OCI-LY7 (cell line): ENCODE measurements around the gene CCNK. TPM values are rescaled to one million over a fixed set of nuclear protein-coding genes. Genes with fewer than 3 reads are reported as not detected.

Experiments
- BruUV-seq: library from RNA; stranded (reverse); fragments of 400-500 nt; replicated peaks from 2 replicates; lab custom pipeline; 2021; lab: Mats Ljungman, UMichigan
- CTCF ChIA-PET: fragments of 300-600 bp; sonication (Branson Sonifier 250); formaldehyde crosslinking; loops from one replicate; lab custom pipeline; 2022; ENCODE audit warnings: antibody characterized with exemption; ENCODE audit not compliant: unreplicated experiment; lab: Charles Lee
- POLR2A ChIA-PET: fragments of 300-600 bp; sonication (Branson Sonifier 250); formaldehyde crosslinking; loops from one replicate; lab custom pipeline; 2022; ENCODE audit warnings: antibody characterized with exemption; lab: Charles Lee
- DNase-seq: peaks from one replicate; pipeline ENCODE4 v3.0.0-alpha.2; 2015; ENCODE audit warnings: low spot score
- H2AFZ ChIP-seq: fragments of 200-600 bp; sonication (generic), shearing (Covaris generic); 2 replicates; pipeline ENCODE4 v1.6.1; 2014; ENCODE audit warnings: mild to moderate bottlenecking, antibody characterized with exemption, low read length, moderate library complexity
- H3K27ac ChIP-seq: fragments of 200-600 bp; sonication (generic); 2 replicates; pipeline ENCODE4 v1.5.1; 2014; ENCODE audit warnings: mixed run types, low read depth, mild to moderate bottlenecking, moderate library complexity, low read length, inconsistent platforms; ENCODE audit not compliant: poor library complexity, severe bottlenecking
- H3K36me3 ChIP-seq: fragments of 200-600 bp; sonication (generic); 2 replicates; pipeline ENCODE4 v1.6.1; 2014; ENCODE audit warnings: mild to moderate bottlenecking, antibody characterized with exemption, low read length, moderate library complexity, mixed read lengths; ENCODE audit not compliant: insufficient read depth
- H3K4me1 ChIP-seq: fragments of 200-600 bp; sonication (generic); 2 replicates; pipeline ENCODE4 v1.5.1; 2014; ENCODE audit warnings: mild to moderate bottlenecking, low read length; ENCODE audit not compliant: insufficient read depth, poor library complexity, severe bottlenecking
- H3K4me2 ChIP-seq: fragments of 200-600 bp; sonication (generic); 2 replicates; pipeline ENCODE4 v1.6.1; 2014; ENCODE audit warnings: mild to moderate bottlenecking, low read length
- H3K4me3 ChIP-seq: fragments of 200-600 bp; sonication (generic); 2 replicates; pipeline ENCODE4 v1.5.1; 2014; ENCODE audit warnings: mild to moderate bottlenecking, low read depth, low read length; ENCODE audit not compliant: poor library complexity, severe bottlenecking
- H3K79me2 ChIP-seq: fragments of 200-600 bp; sonication (generic); 2 replicates; pipeline ENCODE4 v1.6.1; 2016; ENCODE audit warnings: low read depth, mild to moderate bottlenecking, low read length, moderate library complexity, mixed read lengths; ENCODE audit not compliant: insufficient read depth
- H3K9me2 ChIP-seq: fragments of 200-600 bp; sonication (generic); 2 replicates; pipeline ENCODE4 v1.6.1; 2016; ENCODE audit warnings: mild to moderate bottlenecking, low read length, mixed read lengths; ENCODE audit not compliant: insufficient read depth
- H3K9me3 ChIP-seq: fragments of 200-600 bp; sonication (generic); 2 replicates; pipeline ENCODE4 v1.6.1; 2014; ENCODE audit warnings: mild to moderate bottlenecking, mixed run types, low read length, mixed read lengths
- H4K20me1 ChIP-seq: fragments of 200-600 bp; sonication (generic); 2 replicates; pipeline ENCODE4 v1.6.1; 2014; ENCODE audit warnings: mild to moderate bottlenecking, antibody characterized with exemption, low read length, moderate library complexity, mixed read lengths; ENCODE audit not compliant: insufficient read depth
- EZH2phosphoT487 ChIP-seq: fragments of 200-600 bp; sonication (generic); IDR thresholded peaks from 2 replicates; pipeline ENCODE4 v1.6.1; 2018; ENCODE audit warnings: low read depth, borderline replicate concordance, mild to moderate bottlenecking, mixed run types, antibody characterized with exemption, low read length, moderate library complexity, mixed read lengths
- intact Hi-C: fragments of 100-400 bp; cut with micrococcal nuclease; formaldehyde crosslinking; loops from one replicate; pipeline ENCODE4 v1.10.0; 2022; ENCODE audit not compliant: unreplicated experiment
- total RNA-seq, 2 experiments: library from RNA; depleted of rRNA in 1 of 2; stranded (reverse); fragments of >200 nt in 1 of 2; shearing (Covaris generic) in 1 of 2; gene quantifications; 2 replicates each; pipeline ENCODE4 v1.2.3, GENCODE V29; 2014 to 2022
- TF ChIP-seq, protein P1 (sequence below): fragments of 200-600 bp; sonication (generic); conservative IDR thresholded peaks from 2 replicates; pipeline ENCODE4 v1.5.1; 2014; ENCODE audit warnings: mild to moderate bottlenecking, antibody characterized with exemption, low read length, moderate library complexity, mixed read lengths

Gene CCNK
- total RNA-seq, 2 experiments from 2014 or later, result 25.1 to 69.0 TPM

DNA sequence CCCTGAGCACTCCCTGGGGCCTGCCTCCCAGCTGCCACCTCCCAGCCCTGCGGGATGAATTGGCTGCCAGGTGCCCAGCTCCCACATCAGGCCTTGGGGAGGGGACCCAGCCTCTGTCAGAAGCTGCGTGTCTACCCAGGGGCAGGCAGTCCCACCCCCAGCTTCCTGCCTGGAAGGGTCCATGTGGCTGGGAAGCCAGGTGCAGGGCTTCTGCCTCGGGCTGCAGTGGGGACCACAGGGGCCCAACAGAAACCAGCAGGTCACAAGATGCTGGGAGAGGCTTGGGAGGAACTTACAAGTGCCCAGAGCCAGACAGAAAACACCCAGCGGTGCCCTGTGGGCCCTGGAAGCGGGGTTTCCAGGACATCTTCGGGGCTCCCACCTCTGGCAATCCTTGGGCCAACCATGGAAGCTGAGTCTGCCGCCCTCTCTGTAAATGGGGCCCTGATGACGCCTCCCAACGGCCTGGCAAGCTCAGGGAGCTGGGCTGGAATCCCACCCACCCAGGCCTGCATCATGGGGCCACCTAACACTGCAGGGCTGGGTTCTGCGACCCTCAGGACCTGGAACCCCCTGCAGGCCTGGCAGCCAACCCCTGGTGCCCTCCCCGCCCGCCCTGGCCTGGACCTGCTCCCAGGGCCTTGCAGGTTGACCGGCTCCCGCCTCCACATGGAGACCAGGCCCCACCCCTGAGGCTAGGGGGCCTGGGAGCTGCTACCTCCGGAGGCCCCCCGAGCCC is 36.6 kb downstream of the CCNK start:
- ChIA-PET CTCF (interaction anchor here (0.5 kb wide), 1 partner anchor 171 kb away, joined by 3 read pairs; no protein-coding TSS in a partner anchor), POLR2A (interaction anchor here (0.7 kb wide), 1 partner anchor 11 kb away, joined by 3 read pairs; no protein-coding TSS in a partner anchor)
- no peaks in the 10 kb centered on the region for H3K36me3 ChIP-seq
- no peak for DNase-seq
- H3K4me3 ChIP-seq, result no peak overlapping the region
- H2AFZ ChIP-seq, result no peak overlapping the region
- no peak for TF ChIP-seq EZH2phosphoT487
- TF ChIP-seq, protein P1, sequence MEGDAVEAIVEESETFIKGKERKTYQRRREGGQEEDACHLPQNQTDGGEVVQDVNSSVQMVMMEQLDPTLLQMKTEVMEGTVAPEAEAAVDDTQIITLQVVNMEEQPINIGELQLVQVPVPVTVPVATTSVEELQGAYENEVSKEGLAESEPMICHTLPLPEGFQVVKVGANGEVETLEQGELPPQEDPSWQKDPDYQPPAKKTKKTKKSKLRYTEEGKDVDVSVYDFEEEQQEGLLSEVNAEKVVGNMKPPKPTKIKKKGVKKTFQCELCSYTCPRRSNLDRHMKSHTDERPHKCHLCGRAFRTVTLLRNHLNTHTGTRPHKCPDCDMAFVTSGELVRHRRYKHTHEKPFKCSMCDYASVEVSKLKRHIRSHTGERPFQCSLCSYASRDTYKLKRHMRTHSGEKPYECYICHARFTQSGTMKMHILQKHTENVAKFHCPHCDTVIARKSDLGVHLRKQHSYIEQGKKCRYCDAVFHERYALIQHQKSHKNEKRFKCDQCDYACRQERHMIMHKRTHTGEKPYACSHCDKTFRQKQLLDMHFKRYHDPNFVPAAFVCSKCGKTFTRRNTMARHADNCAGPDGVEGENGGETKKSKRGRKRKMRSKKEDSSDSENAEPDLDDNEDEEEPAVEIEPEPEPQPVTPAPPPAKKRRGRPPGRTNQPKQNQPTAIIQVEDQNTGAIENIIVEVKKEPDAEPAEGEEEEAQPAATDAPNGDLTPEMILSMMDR, result no peak
- H4K20me1 ChIP-seq, result no peaks in the 10 kb centered on the region
- H3K27ac ChIP-seq, result no peak overlapping the region
- no peaks in the 10 kb centered on the region for H3K4me1 ChIP-seq
- no peaks in the 10 kb centered on the region for H3K9me2 ChIP-seq
- no peak overlapping the region for H3K4me2 ChIP-seq
- no TSS peak for BruUV-seq
- H3K9me3 ChIP-seq, result no peaks in the 10 kb centered on the region
- H3K79me2 ChIP-seq, result no peaks in the 10 kb centered on the region
- intact Hi-C loops, result loop anchor here (1.0 to 5.0 kb wide), 4 partner anchors 111 to 367 kb away; no protein-coding TSS in a partner anchor

DNA sequence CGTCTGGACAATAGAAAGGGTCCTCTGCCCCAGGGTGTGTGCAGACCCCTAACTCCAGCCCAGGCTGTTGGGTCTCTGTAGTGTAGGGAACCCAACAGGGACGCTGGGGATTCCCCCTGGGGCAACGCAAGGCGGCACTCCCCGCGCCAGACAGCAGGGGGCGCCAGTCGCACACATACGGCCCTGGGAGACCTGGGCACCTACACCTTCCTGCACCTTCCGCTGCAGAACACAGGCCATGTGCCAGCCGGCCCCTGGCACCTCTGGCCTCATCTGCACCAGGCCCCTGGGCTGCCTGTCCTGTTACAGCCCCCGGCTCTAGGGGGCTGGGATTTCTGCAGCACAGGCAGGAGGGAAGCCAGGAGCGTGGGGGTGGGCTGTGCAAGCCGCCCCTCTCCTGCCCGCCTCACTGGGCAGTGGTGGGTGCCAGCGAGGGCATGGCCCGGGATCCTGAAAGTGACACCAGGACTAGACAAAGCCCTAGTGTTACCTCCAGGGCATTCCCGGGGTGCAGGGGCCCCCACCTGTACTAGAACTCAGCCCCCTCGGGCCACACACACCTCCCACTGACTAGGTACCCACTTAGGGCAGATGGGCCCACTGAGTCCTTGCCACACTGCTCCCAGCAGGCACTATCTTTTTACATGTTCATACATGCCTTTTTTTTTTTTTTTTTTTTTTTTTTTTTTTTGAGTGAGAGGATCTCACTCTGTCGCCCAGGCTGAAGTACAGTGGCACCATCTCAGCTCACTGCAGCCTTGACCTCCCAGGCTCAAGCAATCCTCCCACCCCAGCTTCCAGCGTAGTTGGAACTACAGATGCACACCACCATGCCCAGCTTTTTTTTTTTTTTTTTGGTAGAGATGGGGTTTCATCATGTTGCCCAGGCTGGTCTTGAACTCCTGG is 37.5 kb downstream of the CCNK start:
- no peaks in the 10 kb centered on the region for H4K20me1 ChIP-seq
- no peak overlapping the region for H3K4me2 ChIP-seq
- DNase-seq, result peak; percentile 72
- no peak overlapping the region for H3K4me3 ChIP-seq
- intact Hi-C loops, result loop anchor here (1.0 to 5.0 kb wide), 4 partner anchors 111 to 367 kb away; no protein-coding TSS in a partner anchor
- ChIA-PET POLR2A (no interaction called here), CTCF (no interaction called here)
- no peak overlapping the region for H2AFZ ChIP-seq
- no TSS peak for BruUV-seq
- no peaks in the 10 kb centered on the region for H3K4me1 ChIP-seq
- no peaks in the 10 kb centered on the region for H3K9me3 ChIP-seq
- no peaks in the 10 kb centered on the region for H3K9me2 ChIP-seq
- H3K79me2 ChIP-seq, result no peaks in the 10 kb centered on the region
- H3K27ac ChIP-seq, result no peak overlapping the region
- TF ChIP-seq, protein P1, result peak; percentile 86
- TF ChIP-seq EZH2phosphoT487, result no peak
- H3K36me3 ChIP-seq, result no peaks in the 10 kb centered on the region
